Upper lobe of left lung (tissue), 6 donors: ENCODE data around the gene CDKL1. TPM values are rescaled to one million over a fixed set of nuclear protein-coding genes. Genes with fewer than 3 reads are reported as not detected.
"Not testable (repeated sequence)": the region's sequence is repeated elsewhere in the genome, so short reads cannot be mapped to it uniquely, and the experiment has no call there.

ENCODE experiments used
- ATAC-seq, 2 donors: fragments of 200-7000 bp; cut with Tn5 transposase; one replicate each; pipeline ENCODE4 v1.9.1; 2022; ENCODE audit warnings: mild to moderate bottlenecking in 2 of 2, moderate library complexity in 2 of 2; ENCODE audit not compliant: low FRiP score in 2 of 2
- DNase-seq, 2 donors: peaks; one replicate each; pipeline ENCODE4 v3.0.0-alpha.2; 2019 to 2020
- H3K27ac ChIP-seq, 4 donors: fragments of 200-600 bp; sonication (generic); one replicate each; pipeline ENCODE4 v1.5.1; 2016 to 2019
- H3K27me3 ChIP-seq, 4 donors: fragments of 200-600 bp; sonication (generic); one replicate each; pipeline ENCODE4 v1.5.1; 2017 to 2019
- H3K36me3 ChIP-seq, 4 donors: fragments of 200-600 bp; sonication (generic); one replicate each; pipeline ENCODE4 v1.5.1; 2016 to 2019
- H3K4me1 ChIP-seq, 4 donors: fragments of 200-600 bp; sonication (generic); one replicate each; pipeline ENCODE4 v1.5.1; 2018 to 2019
- H3K4me3 ChIP-seq, 4 donors: fragments of 200-600 bp; sonication (generic); one replicate each; pipeline ENCODE4 v1.5.1; 2017 to 2019; ENCODE audit warnings: mild to moderate bottlenecking in 2 of 4, moderate library complexity in 1 of 4
- H3K9me3 ChIP-seq, 4 donors: fragments of 200-600 bp; sonication (generic); one replicate each; pipeline ENCODE4 v1.5.1; 2018 to 2019
- CTCF ChIP-seq, 6 experiments: fragments of 450-650 bp in 4 of 6; fragments of 200-600 bp in 2 of 6; sonication (generic) in 2 of 6; IDR thresholded peaks; one replicate each; pipeline ENCODE4 v1.5.1; 2016 to 2019; ENCODE audit warnings: antibody characterized with exemption in 6 of 6
- EP300 ChIP-seq, 4 donors: sonication (generic); formaldehyde crosslinking; IDR thresholded peaks; one replicate each; pipeline ENCODE4 v1.5.1; 2017; ENCODE audit warnings: antibody characterized with exemption in 4 of 4, control low read depth in 2 of 4
- POLR2A ChIP-seq, 4 donors: fragments of 450-650 bp; IDR thresholded peaks; one replicate each; pipeline ENCODE4 v1.5.1; 2016 to 2017; ENCODE audit warnings: antibody characterized with exemption in 4 of 4, mild to moderate bottlenecking in 2 of 4
- POLR2AphosphoS5 ChIP-seq, 2 donors: sonication (generic); formaldehyde crosslinking; IDR thresholded peaks; one replicate each; pipeline ENCODE4 v1.5.1; 2017; ENCODE audit warnings: antibody characterized with exemption in 2 of 2
- WGBS, 2 donors: methylation state at CpG; one replicate each; pipeline ENCODE4 v1.1.5; 2017 to 2018; 5-methylcytosine and 5-hydroxymethylcytosine counted together
- total RNA-seq, 6 donors: library from RNA; depleted of rRNA in 4 of 6; stranded (reverse); fragments of >200 nt in 4 of 6; gene quantifications; one replicate each; pipeline versions ENCODE4 v1.1.0 to v1.2.1, GENCODE V29; 2016 to 2021
- donor health status: DM: no; HTN: no; CAD: no; lungs with moderate emphysema.
- donor health status: DM: no; HTN: yes; CAD: no; lungs with severe emphysema.

The CDKL1 gene
- total RNA-seq, 6 donors from 2014 or later, result 24.6 to 44.7 (median 30.1) TPM

GRCh38 chr14:50320283-50320682 lies 76.4 kb downstream of the CDKL1 start:
- H3K27ac ChIP-seq, result peak overlapping the region; percentile 48 to 76 (median 64)
- peaks cover 9 to 16% (median 12%) of the 10 kb centered on the region in 4 donors for H3K4me1 ChIP-seq
- no peaks in the 10 kb centered on the region for H3K9me3 ChIP-seq
- H3K36me3 ChIP-seq, result peaks cover 0 to 22% (median 9%) of the 10 kb centered on the region in 4 donors
- no peaks in the 10 kb centered on the region for H3K27me3 ChIP-seq
- TF ChIP-seq EP300 (IDR thresholded peaks at IDR 0.05), result no peak
- no peak for TF ChIP-seq POLR2A (IDR thresholded peaks at IDR 0.05)
- no peak for TF ChIP-seq CTCF (IDR thresholded peaks at IDR 0.05)
- no peak for TF ChIP-seq POLR2AphosphoS5 (IDR thresholded peaks at IDR 0.05)
- H3K4me3 ChIP-seq, result no peak overlapping the region
- ATAC-seq (peak; percentile 59 to 63), DNase-seq (no peak)
- 60 to 77% methylated on average over 8 of the region's 8 CpGs for WGBS, 2 donors

GRCh38 chr14:50319721-50320120 lies 77.0 kb downstream of the CDKL1 start:
- Histone ChIP-seq H3K27me3 (no peaks in the 10 kb centered on the region), H3K4me1 (peaks cover 9 to 16% (median 12%) of the 10 kb centered on the region in 4 donors), H3K4me3 (no peak overlapping the region), H3K9me3 (no peaks in the 10 kb centered on the region), H3K27ac (peak overlapping the region in 1 of 4 donors; percentile 67), H3K36me3 (peaks cover 0 to 18% (median 10%) of the 10 kb centered on the region in 4 donors)
- ATAC-seq (no peak), DNase-seq (no peak)
- TF ChIP-seq POLR2A (IDR thresholded peaks at IDR 0.05), result no peak
- no peak for TF ChIP-seq POLR2AphosphoS5 (IDR thresholded peaks at IDR 0.05)
- TF ChIP-seq CTCF (IDR thresholded peaks at IDR 0.05), result no peak
- no peak for TF ChIP-seq EP300 (IDR thresholded peaks at IDR 0.05)
- 86 to 90% methylated on average over 2 of the region's 2 CpGs for WGBS, 2 donors

GRCh38 chr14:50319293-50319692 lies 77.4 kb downstream of the CDKL1 start:
- TF ChIP-seq CTCF (IDR thresholded peaks at IDR 0.05), result no peak
- no peak for TF ChIP-seq POLR2AphosphoS5 (IDR thresholded peaks at IDR 0.05)
- no peak for TF ChIP-seq EP300 (IDR thresholded peaks at IDR 0.05)
- TF ChIP-seq POLR2A (IDR thresholded peaks at IDR 0.05), result no peak

GRCh38 chr14:50318031-50318626 lies 78.6 kb downstream of the CDKL1 start:
- ATAC-seq, result no peak

More at GRCh38 chr14:50319293-50319692, 77.4 kb downstream of the CDKL1 start:
- H3K27ac ChIP-seq, result no peak overlapping the region
- no peak overlapping the region for H3K4me3 ChIP-seq
- no peaks in the 10 kb centered on the region for H3K9me3 ChIP-seq
- DNase-seq, result no peak
- ATAC-seq, result no peak
- H3K4me1 ChIP-seq, result peaks cover 9 to 16% (median 12%) of the 10 kb centered on the region in 4 donors
- no peaks in the 10 kb centered on the region for H3K27me3 ChIP-seq
- WGBS, 2 donors, result 65 to 72% methylated on average over 1 of the region's 1 CpG
- H3K36me3 ChIP-seq, result peaks cover 0 to 14% (median 8%) of the 10 kb centered on the region in 4 donors

GRCh38 chr14:50314098-50314497 lies 82.6 kb downstream of the CDKL1 start:
- peaks cover 15 to 24% (median 16%) of the 10 kb centered on the region in 4 donors for H3K4me1 ChIP-seq
- H3K27ac ChIP-seq, H3K4me3 ChIP-seq, ATAC-seq, H3K9me3 ChIP-seq, DNase-seq, H3K27me3 ChIP-seq, H3K36me3 ChIP-seq: not testable (repeated sequence)
- 95% methylated on average over 3 of the region's 3 CpGs for WGBS, 2 donors

More at GRCh38 chr14:50318031-50318626, 78.6 kb downstream of the CDKL1 start:
- Histone ChIP-seq H3K27ac (no peak overlapping the region), H3K9me3 (no peaks in the 10 kb centered on the region), H3K27me3 (no peaks in the 10 kb centered on the region), H3K36me3 (peaks cover 0 to 9% (median 2%) of the 10 kb centered on the region in 4 donors), H3K4me1 (peaks cover 14 to 22% (median 18%) of the 10 kb centered on the region in 4 donors), H3K4me3 (no peak overlapping the region)
- DNase-seq, result no peak
- WGBS, 2 donors, result 39 to 50% methylated on average over 4 of the region's 4 CpGs
- TF ChIP-seq POLR2AphosphoS5 (IDR thresholded peaks at IDR 0.05) (no peak), CTCF (IDR thresholded peaks at IDR 0.05) (peak; percentile 36 to 61 (median 53))
